ENCODE data around the gene OVCA2. TPM values are rescaled to one million over a fixed set of nuclear protein-coding genes. Genes with fewer than 3 reads are reported as not detected.

Gene OVCA2
- total RNA-seq, 1 experiment from 2014 or later: 24.6 TPM

- no peak overlapping the region for H3K14ac ChIP-seq (ENCODE audit: insufficient read depth, low read length)
- H2AK5ac ChIP-seq (ENCODE audit: insufficient read length, low read length): no peak overlapping the region
- H2BK120ac ChIP-seq (ENCODE audit: low read depth, low read length, poor library complexity, severe bottlenecking): no peak overlapping the region
- H4K91ac ChIP-seq (ENCODE audit: insufficient read length, low read depth, low read length): no peak overlapping the region
- H3K36me3 Mint-ChIP-seq (ENCODE audit: insufficient read depth in 1 of 3, low read depth in 3 of 3): peaks cover 0 to 2% (median 0%) of the 10 kb centered on the region in 3 experiments; a peak in 1 of 7 replicates
- H3K23ac ChIP-seq (ENCODE audit: insufficient read length, low read depth, low read length): no peak overlapping the region
- TF ChIP-seq, protein P1, sequence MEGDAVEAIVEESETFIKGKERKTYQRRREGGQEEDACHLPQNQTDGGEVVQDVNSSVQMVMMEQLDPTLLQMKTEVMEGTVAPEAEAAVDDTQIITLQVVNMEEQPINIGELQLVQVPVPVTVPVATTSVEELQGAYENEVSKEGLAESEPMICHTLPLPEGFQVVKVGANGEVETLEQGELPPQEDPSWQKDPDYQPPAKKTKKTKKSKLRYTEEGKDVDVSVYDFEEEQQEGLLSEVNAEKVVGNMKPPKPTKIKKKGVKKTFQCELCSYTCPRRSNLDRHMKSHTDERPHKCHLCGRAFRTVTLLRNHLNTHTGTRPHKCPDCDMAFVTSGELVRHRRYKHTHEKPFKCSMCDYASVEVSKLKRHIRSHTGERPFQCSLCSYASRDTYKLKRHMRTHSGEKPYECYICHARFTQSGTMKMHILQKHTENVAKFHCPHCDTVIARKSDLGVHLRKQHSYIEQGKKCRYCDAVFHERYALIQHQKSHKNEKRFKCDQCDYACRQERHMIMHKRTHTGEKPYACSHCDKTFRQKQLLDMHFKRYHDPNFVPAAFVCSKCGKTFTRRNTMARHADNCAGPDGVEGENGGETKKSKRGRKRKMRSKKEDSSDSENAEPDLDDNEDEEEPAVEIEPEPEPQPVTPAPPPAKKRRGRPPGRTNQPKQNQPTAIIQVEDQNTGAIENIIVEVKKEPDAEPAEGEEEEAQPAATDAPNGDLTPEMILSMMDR (conservative IDR thresholded peaks at IDR 0.05): peak; percentile 39; the same call in 2 of the 3 replicates
- peaks cover 33 to 40% of the 10 kb centered on the region in 2 experiments for H3K4me1 Mint-ChIP-seq
- DNase-seq: peak; percentile 81
- H3K56ac ChIP-seq (ENCODE audit: insufficient read length, low read depth, low read length): no peak overlapping the region
- no peaks in the 10 kb centered on the region for H3K27me3 Mint-ChIP-seq (ENCODE audit: low read depth)
- no peak overlapping the region for H2BK5ac ChIP-seq (ENCODE audit: insufficient read length, low read length)
- no peak overlapping the region for H4K5ac ChIP-seq (ENCODE audit: insufficient read length, low read depth, low read length)
- no peak overlapping the region for H2BK20ac ChIP-seq (ENCODE audit: low read depth, low read length, poor library complexity, severe bottlenecking)
- no peaks in the 10 kb centered on the region for H3K27me3 ChIP-seq (ENCODE audit: insufficient read depth, low read length)
- H3K9me3 ChIP-seq (ENCODE audit: control insufficient read depth, low read depth, low read length): no peaks in the 10 kb centered on the region
- no peak overlapping the region for H3K4me2 ChIP-seq (ENCODE audit: insufficient read depth, insufficient read length, low read length)
- no peak overlapping the region for H3K27ac ChIP-seq (ENCODE audit: insufficient read length, low read depth, low read length)
- 0 out of 5 replicates have a peak overlapping the region, but pooled peaks of 1 of the 2 experiments have one; percentile 21 for H3K4me3 Mint-ChIP-seq
- H3K23me2 ChIP-seq (ENCODE audit: insufficient read length, low read depth, low read length, poor library complexity, severe bottlenecking): no peaks in the 10 kb centered on the region
- no peak overlapping the region for H3T11ph ChIP-seq (ENCODE audit: low read length)
- H2BK15ac ChIP-seq (ENCODE audit: low read depth, low read length): no peak overlapping the region
- H3K79me1 ChIP-seq (ENCODE audit: insufficient read depth, low read depth, low read length, poor library complexity, severe bottlenecking): no peaks in the 10 kb centered on the region
- no peak overlapping the region for H2AFZ ChIP-seq (ENCODE audit: low read length)
- H2BK12ac ChIP-seq (ENCODE audit: insufficient read length, low read depth, low read length): no peak overlapping the region
- H3K4me1 ChIP-seq (ENCODE audit: insufficient read depth, low read length): peaks cover 6% of the 10 kb centered on the region; the same call in 1 of the 2 replicates
- no peaks in the 10 kb centered on the region for H3K9me3 Mint-ChIP-seq
- no CpG with 5 or more reads among the region's 2 CpGs for WGBS (ENCODE audit: extremely low coverage, insufficient read length, low lambda C conversion rate)
- no peak overlapping the region for H3K18ac ChIP-seq (ENCODE audit: insufficient read length, low read depth, low read length)
- peak overlapping the region; percentile 30 to 56 (median 35); a peak in 3 of 7 replicates for H3K27ac Mint-ChIP-seq
- no peak overlapping the region for H4K8ac ChIP-seq (replicated peaks; ENCODE audit: insufficient read length, low read depth, low read length)
- H4K20me1 ChIP-seq (ENCODE audit: control insufficient read depth, insufficient read depth, insufficient read length): no peaks in the 10 kb centered on the region
- H3K9ac ChIP-seq (ENCODE audit: extremely low read depth, insufficient read length, low read length): no peak overlapping the region
- H3K4ac ChIP-seq (ENCODE audit: low read depth, low read length): no peak overlapping the region
- H3K79me2 ChIP-seq (ENCODE audit: insufficient read depth, low read length): no peaks in the 10 kb centered on the region
These were observed 49.1 kb downstream of the OVCA2 start for GRCh38 chr17:2090804-2091534.

Data from H9 (cell line).